Endothelial cell of umbilical vein (primary cell): Measurements from ENCODE around the gene PDGFRA. TPM values are rescaled to one million over a fixed set of nuclear protein-coding genes. Genes with fewer than 3 reads are reported as not detected.
A peak's percentile ranks its signal among the peaks of the same experiment; 100 is the strongest.

Source experiments
- BruUV-seq: library from RNA; stranded (reverse); fragments of 400-500 nt; replicated peaks from 2 replicates; lab custom pipeline; 2021; lab: Mats Ljungman, UMichigan
- CTCF ChIA-PET: fragments of 300-600, 350-600 bp; sonication (Branson Sonifier 250); formaldehyde crosslinking; loops from one replicate; lab custom pipeline; 2021; ENCODE audit warnings: antibody characterized with exemption, inconsistent platforms; lab: Charles Lee
- POLR2A ChIA-PET: fragments of 300-600, 350-600 bp; sonication (Branson Sonifier 250); formaldehyde crosslinking; loops from one replicate; lab custom pipeline; 2021; ENCODE audit warnings: antibody characterized with exemption, inconsistent platforms; lab: Charles Lee
- DNase-seq: peaks from one replicate; pipeline ENCODE4 v3.0.0-alpha.2; 2011; ENCODE audit warnings: low read depth, low spot score
- FAIRE-seq: peaks from 2 replicates; lab custom pipeline; 2011; peaks lifted over from hg19 to GRCh38; lab: Jason Lieb, UNC
- H2AFZ ChIP-seq: 2 replicates; pipeline ENCODE4 v1.6.0; 2012; ENCODE audit warnings: low read depth, low read length, control low read depth, inconsistent platforms
- H3K27ac ChIP-seq: 2 replicates; pipeline ENCODE4 v1.5.1; 2011; ENCODE audit warnings: low read depth, mild to moderate bottlenecking, control low read depth, low read length, moderate library complexity; ENCODE audit not compliant: insufficient read depth
- H3K27me3 ChIP-seq, 2 experiments: 2 replicates each; pipeline versions ENCODE4 v1.6.0 to v1.6.1; 2011; ENCODE audit warnings: low read length in 2 of 2, mixed read lengths in 1 of 2; ENCODE audit not compliant: control insufficient read depth in 2 of 2, insufficient read depth in 2 of 2
- H3K36me3 ChIP-seq, 2 experiments: 2 replicates in 1 of 2; 3 replicates in 1 of 2; pipeline ENCODE4 v1.5.1; 2011; ENCODE audit warnings: low read length in 2 of 2, mild to moderate bottlenecking in 1 of 2, moderate library complexity in 1 of 2; ENCODE audit not compliant: control insufficient read depth in 2 of 2, insufficient read depth in 2 of 2; ENCODE audit errors: extremely low read depth in 1 of 2
- H3K4me1 ChIP-seq: 3 replicates; pipeline ENCODE4 v1.5.1; 2011; ENCODE audit warnings: mild to moderate bottlenecking, low read length; ENCODE audit not compliant: control insufficient read depth, insufficient read depth; ENCODE audit errors: extremely low read depth
- H3K4me2 ChIP-seq: 2 replicates; pipeline ENCODE4 v1.6.1; 2011; ENCODE audit warnings: low read length, control low read depth, mixed read lengths; ENCODE audit not compliant: insufficient read depth
- H3K4me3 ChIP-seq, 3 experiments: fragments of 200-600 bp in 1 of 3; sonication (generic), shearing (Covaris generic) in 1 of 3; replicated peaks in 1 of 3; 2 replicates each; pipeline ENCODE4 v1.5.1; 2011 to 2016; ENCODE audit warnings: control low read depth in 3 of 3, low read length in 3 of 3, mild to moderate bottlenecking in 2 of 3, inconsistent platforms in 1 of 3, low read depth in 1 of 3, moderate library complexity in 1 of 3; ENCODE audit not compliant: insufficient read depth in 1 of 3
- H3K79me2 ChIP-seq: 2 replicates; pipeline ENCODE4 v1.6.0; 2012; ENCODE audit warnings: low read length, inconsistent platforms; ENCODE audit not compliant: control insufficient read depth, insufficient read depth
- H3K9ac ChIP-seq: replicated peaks from 2 replicates; pipeline ENCODE3; 2011; ENCODE audit warnings: low read length, control low read depth; ENCODE audit not compliant: insufficient read depth; ENCODE audit errors: extremely low read depth
- H3K9me1 ChIP-seq: replicated peaks from 3 replicates; pipeline ENCODE4 v1.6.0; 2011; ENCODE audit warnings: mild to moderate bottlenecking, low read length; ENCODE audit not compliant: control insufficient read depth, insufficient read depth; ENCODE audit errors: extremely low read depth
- H3K9me3 ChIP-seq: replicated peaks from 2 replicates; pipeline ENCODE4 v1.5.1; 2012; ENCODE audit warnings: low read length, inconsistent platforms; ENCODE audit not compliant: control insufficient read depth, insufficient read depth
- H4K20me1 ChIP-seq: replicated peaks from 2 replicates; pipeline ENCODE3; 2011; ENCODE audit warnings: mild to moderate bottlenecking, low read length; ENCODE audit not compliant: control insufficient read depth, insufficient read depth; ENCODE audit errors: extremely low read depth
- EZH2 ChIP-seq: IDR thresholded peaks from 2 replicates; pipeline ENCODE4 v1.6.1; 2012; ENCODE audit warnings: borderline replicate concordance, low read depth, mild to moderate bottlenecking, moderate library complexity, low read length, inconsistent platforms; ENCODE audit not compliant: severe bottlenecking
- FOS ChIP-seq: IDR thresholded peaks from 2 replicates; pipeline ENCODE4 v1.6.1; 2011; ENCODE audit warnings: mild to moderate bottlenecking, low read length, moderate library complexity, borderline replicate concordance; ENCODE audit not compliant: insufficient read depth
- GATA2 ChIP-seq: IDR thresholded peaks from 2 replicates; pipeline ENCODE4 v1.7.0; 2011; ENCODE audit warnings: low read depth, mild to moderate bottlenecking, moderate library complexity, mixed read lengths, low read length; ENCODE audit not compliant: insufficient read length, insufficient read depth
- JUN ChIP-seq: IDR thresholded peaks from 2 replicates; pipeline ENCODE4 v1.6.1; 2011; ENCODE audit warnings: borderline replicate concordance, low read depth; ENCODE audit not compliant: insufficient read length, insufficient read depth
- MYC ChIP-seq: IDR thresholded peaks from one replicate; pipeline ENCODE4 v1.6.1; 2011; ENCODE audit warnings: mild to moderate bottlenecking, low read depth, low read length
- POLR2A ChIP-seq: IDR thresholded peaks from 2 replicates; pipeline ENCODE4 v1.6.1; 2012; ENCODE audit warnings: low read depth, mild to moderate bottlenecking, control low read depth, low read length
- POLR2AphosphoS5 ChIP-seq: IDR thresholded peaks from 2 replicates; pipeline ENCODE4 v1.6.1; 2012; ENCODE audit warnings: low read depth, mild to moderate bottlenecking, control low read depth, low read length, moderate library complexity; ENCODE audit not compliant: insufficient read depth
- dilution Hi-C: fragments of 300-500 bp; cut with MboI; formaldehyde crosslinking; loops from one replicate; pipeline ENCODE4 v1.15.0; 2019; ENCODE audit warnings: low sequenced_read_pairs; ENCODE audit not compliant: extremely low pct_ligation_motif_present
- intact Hi-C: fragments of 100-400 bp; cut with micrococcal nuclease; formaldehyde crosslinking; loops from one replicate; pipeline ENCODE4 v1.10.0; 2022
- polyA plus RNA-seq, 4 experiments: library from polyadenylated mRNA; depleted of rRNA in 3 of 4; stranded (reverse) in 3 of 4; unstranded in 1 of 4; fragments of >200 nt; gene quantifications; 2 replicates each; pipeline versions ENCODE4 v1.2.1 to v1.2.3, GENCODE V29; 2011 to 2012; ENCODE audit warnings: missing spikeins in 1 of 4
- total RNA-seq: library from RNA; stranded (reverse); gene quantifications from 2 replicates; pipeline ENCODE4 v1.2.3, GENCODE V29; 2021
- TF ChIP-seq, protein P1 (sequence below), 2 donors: IDR thresholded peaks; 1 replicate in 1 of 2; 2 replicates in 1 of 2; pipeline ENCODE4 v1.5.1; 2011; ENCODE audit warnings: low read length in 2 of 2, mild to moderate bottlenecking in 2 of 2, moderate library complexity in 2 of 2, control low read depth in 1 of 2, inconsistent platforms in 1 of 2, low read depth in 1 of 2; ENCODE audit not compliant: insufficient read depth in 1 of 2; ENCODE audit errors: extremely low read depth in 1 of 2
- TF ChIP-seq, protein P2 (sequence below): IDR thresholded peaks from 2 replicates; pipeline ENCODE4 v1.6.1; 2011; ENCODE audit not compliant: insufficient read depth, insufficient read length

Gene PDGFRA
- total and polyA plus RNA-seq, 2 donors (not counting 3 experiments of a cell fraction or from before 2014, with no cell fraction given) = 0.19 to 0.55 TPM

DNA sequence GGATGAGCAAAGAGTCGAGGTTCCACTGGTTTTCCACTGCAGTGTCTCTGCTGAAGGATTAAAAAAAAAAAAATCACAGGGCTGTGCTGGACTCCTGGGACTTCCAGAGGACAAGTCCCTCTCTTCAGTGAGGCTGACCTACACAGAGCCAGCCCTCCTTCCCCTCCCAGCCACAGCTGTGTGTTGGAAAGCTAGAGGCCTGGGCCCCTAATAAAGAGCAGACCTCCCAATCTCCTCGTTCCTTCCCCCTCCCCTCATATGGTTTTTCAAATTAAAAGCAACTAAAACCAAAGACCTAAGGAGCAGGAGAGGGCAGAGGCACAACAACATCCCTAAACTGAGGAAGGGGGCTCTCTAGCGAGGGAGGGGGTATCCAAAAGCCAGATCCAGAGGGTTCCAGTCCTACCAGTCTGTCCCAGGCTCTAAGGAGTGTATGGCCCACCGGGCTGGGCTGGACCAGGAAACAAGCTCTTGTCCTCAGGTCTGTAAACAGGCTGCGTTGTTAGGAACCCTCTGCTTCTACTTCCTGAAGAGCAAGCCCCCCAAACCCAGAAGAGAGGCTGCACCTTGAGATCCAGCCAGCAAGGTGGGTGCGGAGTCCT, 4.0 kb upstream of the PDGFRA start:
- Histone ChIP-seq H4K20me1 (no peaks in the 10 kb centered on the region), H2AFZ (no peak overlapping the region), H3K9ac (no peak overlapping the region), H3K4me2 (no peak overlapping the region), H3K4me3 (no peak overlapping the region), H3K27ac (no peak overlapping the region), H3K9me3 (no peaks in the 10 kb centered on the region), H3K27me3 (peaks cover 44 to 56% of the 10 kb centered on the region in 2 experiments), H3K4me1 (peaks cover 21% of the 10 kb centered on the region), H3K9me1 (no peaks in the 10 kb centered on the region), H3K36me3 (no peaks in the 10 kb centered on the region), H3K79me2 (no peaks in the 10 kb centered on the region)
- TF ChIP-seq FOS (no peak), POLR2A (no peak), MYC (no peak), JUN (no peak), POLR2AphosphoS5 (no peak), EZH2 (no peak), GATA2 (no peak)
- TF ChIP-seq, protein P1, sequence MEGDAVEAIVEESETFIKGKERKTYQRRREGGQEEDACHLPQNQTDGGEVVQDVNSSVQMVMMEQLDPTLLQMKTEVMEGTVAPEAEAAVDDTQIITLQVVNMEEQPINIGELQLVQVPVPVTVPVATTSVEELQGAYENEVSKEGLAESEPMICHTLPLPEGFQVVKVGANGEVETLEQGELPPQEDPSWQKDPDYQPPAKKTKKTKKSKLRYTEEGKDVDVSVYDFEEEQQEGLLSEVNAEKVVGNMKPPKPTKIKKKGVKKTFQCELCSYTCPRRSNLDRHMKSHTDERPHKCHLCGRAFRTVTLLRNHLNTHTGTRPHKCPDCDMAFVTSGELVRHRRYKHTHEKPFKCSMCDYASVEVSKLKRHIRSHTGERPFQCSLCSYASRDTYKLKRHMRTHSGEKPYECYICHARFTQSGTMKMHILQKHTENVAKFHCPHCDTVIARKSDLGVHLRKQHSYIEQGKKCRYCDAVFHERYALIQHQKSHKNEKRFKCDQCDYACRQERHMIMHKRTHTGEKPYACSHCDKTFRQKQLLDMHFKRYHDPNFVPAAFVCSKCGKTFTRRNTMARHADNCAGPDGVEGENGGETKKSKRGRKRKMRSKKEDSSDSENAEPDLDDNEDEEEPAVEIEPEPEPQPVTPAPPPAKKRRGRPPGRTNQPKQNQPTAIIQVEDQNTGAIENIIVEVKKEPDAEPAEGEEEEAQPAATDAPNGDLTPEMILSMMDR (IDR thresholded peaks at IDR 0.05; ENCODE audit: extremely low read depth in 1 of 2, insufficient read depth in 1 of 2, low read depth in 1 of 2, low read length in 2 of 2) = no peak
- TF ChIP-seq, protein P2, sequence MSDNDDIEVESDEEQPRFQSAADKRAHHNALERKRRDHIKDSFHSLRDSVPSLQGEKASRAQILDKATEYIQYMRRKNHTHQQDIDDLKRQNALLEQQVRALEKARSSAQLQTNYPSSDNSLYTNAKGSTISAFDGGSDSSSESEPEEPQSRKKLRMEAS = no peak
- BruUV-seq = no TSS peak
- ChIA-PET CTCF (interaction anchor here (1.1 to 5.3 kb wide), 5 partner anchors 9 to 316 kb away, joined by 3 to 45 read pairs (median 10); no protein-coding TSS in a partner anchor), POLR2A (no interaction called here)
- dilution Hi-C loops (loop anchor here (25.0 kb wide), 1 partner anchor 288 kb away; no protein-coding TSS in a partner anchor), intact Hi-C loops (no loop called here)
- DNase-seq (no peak), FAIRE-seq (peak; percentile 28)
